MM.1S (cell line): Measurements from ENCODE around the gene SDF4.

Experiments used
- DNase-seq: peaks from one replicate; pipeline ENCODE4 v3.0.0-alpha.2; 2015
- H2AFZ ChIP-seq: fragments of 300-600 bp; sonication (generic); 2 replicates; pipeline ENCODE4 v1.6.0; 2016; ENCODE audit warnings: antibody characterized with exemption, low read length
- H3F3A ChIP-seq: fragments of 300-600 bp; sonication (generic); 2 replicates; pipeline ENCODE4 v1.6.1; 2016; ENCODE audit warnings: mild to moderate bottlenecking, antibody characterized with exemption, low read length, moderate library complexity, mixed read lengths; ENCODE audit not compliant: insufficient read depth
- H3K27ac ChIP-seq: fragments of 300-600 bp; sonication (generic); 2 replicates; pipeline ENCODE4 v1.5.1; 2016; ENCODE audit warnings: mild to moderate bottlenecking, low read length
- H3K27me3 ChIP-seq: fragments of 300-600 bp; sonication (generic); replicated peaks from 2 replicates; pipeline ENCODE4 v1.6.0; 2016; ENCODE audit warnings: low read length; ENCODE audit not compliant: insufficient read depth
- H3K36me3 ChIP-seq: fragments of 300-600 bp; sonication (generic); replicated peaks from 2 replicates; pipeline ENCODE4 v1.6.1; 2016; ENCODE audit warnings: mild to moderate bottlenecking, low read length, mixed read lengths; ENCODE audit not compliant: insufficient read depth
- H3K4me1 ChIP-seq: fragments of 300-600 bp; sonication (generic); 2 replicates; pipeline ENCODE4 v1.6.1; 2016; ENCODE audit warnings: low read length, mixed read lengths
- H3K4me2 ChIP-seq: fragments of 300-600 bp; sonication (generic); 2 replicates; pipeline ENCODE4 v1.6.0; 2016; ENCODE audit warnings: low read depth, low read length
- H3K4me3 ChIP-seq: fragments of 300-600 bp; sonication (generic); 2 replicates; pipeline ENCODE4 v1.5.1; 2016; ENCODE audit warnings: low read length, mixed read lengths
- H3K79me2 ChIP-seq: fragments of 300-600 bp; sonication (generic); 2 replicates; pipeline ENCODE4 v1.6.1; 2016; ENCODE audit warnings: mixed run types, low read length, mixed read lengths
- H3K9ac ChIP-seq: fragments of 300-600 bp; sonication (generic); 2 replicates; pipeline ENCODE4 v1.6.1; 2016; ENCODE audit warnings: low read length, mixed read lengths
- H3K9me2 ChIP-seq: fragments of 300-600 bp; sonication (generic); replicated peaks from 2 replicates; pipeline ENCODE4 v1.6.1; 2016; ENCODE audit warnings: mild to moderate bottlenecking, low read length, mixed read lengths; ENCODE audit not compliant: insufficient read depth
- H3K9me3 ChIP-seq: fragments of 300-600 bp; sonication (generic); replicated peaks from 2 replicates; pipeline ENCODE4 v1.6.1; 2016; ENCODE audit warnings: mild to moderate bottlenecking, low read length, mixed read lengths; ENCODE audit not compliant: insufficient read depth
- H4K20me1 ChIP-seq: fragments of 300-600 bp; sonication (generic); 2 replicates; pipeline ENCODE4 v1.6.1; 2016; ENCODE audit warnings: mild to moderate bottlenecking, low read length, moderate library complexity, mixed read lengths; ENCODE audit not compliant: insufficient read depth
- CTCF ChIP-seq: fragments of 300-600 bp; sonication (generic); IDR thresholded peaks from 2 replicates; pipeline ENCODE4 v1.5.1; 2016; ENCODE audit warnings: antibody characterized with exemption, low read length, mixed read lengths
- EZH2 ChIP-seq: fragments of 300-600 bp; sonication (generic); optimal IDR thresholded peaks from 2 replicates; pipeline ENCODE3; 2017; ENCODE audit warnings: low read depth, mild to moderate bottlenecking, antibody characterized with exemption, low read length, mixed read lengths
- EZH2phosphoT487 ChIP-seq: fragments of 300-600 bp; sonication (generic); IDR thresholded peaks from 2 replicates; pipeline ENCODE4 v1.6.1; 2018; ENCODE audit warnings: antibody characterized with exemption, low read length

Gene SDF4

GRCh38 chr1:1189111-1189510, 42.7 kb downstream of the SDF4 start:
- no peak for DNase-seq
- H3K36me3 ChIP-seq, result no peaks in the 10 kb centered on the region
- no peak for TF ChIP-seq EZH2phosphoT487
- TF ChIP-seq EZH2, result no peak
- TF ChIP-seq CTCF, result no peak
- H3K4me3 ChIP-seq, result no peak overlapping the region
- no peak overlapping the region for H3K27ac ChIP-seq
- H3K9me2 ChIP-seq, result no peaks in the 10 kb centered on the region
- H3F3A ChIP-seq, result no peaks in the 10 kb centered on the region
- no peaks in the 10 kb centered on the region for H3K9me3 ChIP-seq
- H3K4me2 ChIP-seq, result no peak overlapping the region
- H3K79me2 ChIP-seq, result no peaks in the 10 kb centered on the region
- no peaks in the 10 kb centered on the region for H3K4me1 ChIP-seq
- H3K27me3 ChIP-seq, result peaks cover 91% of the 10 kb centered on the region
- no peak overlapping the region for H3K9ac ChIP-seq
- H4K20me1 ChIP-seq, result no peaks in the 10 kb centered on the region
- no peak overlapping the region for H2AFZ ChIP-seq

GRCh38 chr1:1187938-1188337, 43.9 kb downstream of the SDF4 start:
- no peak for DNase-seq
- peaks cover 93% of the 10 kb centered on the region for H3K27me3 ChIP-seq
- no peak overlapping the region for H3K27ac ChIP-seq
- no peaks in the 10 kb centered on the region for H3K4me1 ChIP-seq
- TF ChIP-seq CTCF, result no peak
- TF ChIP-seq EZH2phosphoT487, result no peak
- no peak for TF ChIP-seq EZH2
- H3K4me3 ChIP-seq, result no peak overlapping the region
- no peaks in the 10 kb centered on the region for H3K36me3 ChIP-seq
- H4K20me1 ChIP-seq, result no peaks in the 10 kb centered on the region
- no peak overlapping the region for H3K9ac ChIP-seq
- H3K79me2 ChIP-seq, result no peaks in the 10 kb centered on the region
- H3K9me3 ChIP-seq, result no peaks in the 10 kb centered on the region
- H3F3A ChIP-seq, result no peaks in the 10 kb centered on the region
- H2AFZ ChIP-seq, result no peak overlapping the region
- no peak overlapping the region for H3K4me2 ChIP-seq
- no peaks in the 10 kb centered on the region for H3K9me2 ChIP-seq

GRCh38 chr1:1185101-1185765, 46.6 kb downstream of the SDF4 start:
- Histone ChIP-seq H3F3A (no peaks in the 10 kb centered on the region), H3K4me2 (no peak overlapping the region), H4K20me1 (no peaks in the 10 kb centered on the region), H3K9ac (no peak overlapping the region), H3K27me3 (peaks cover 90% of the 10 kb centered on the region), H3K4me3 (no peak overlapping the region), H2AFZ (no peak overlapping the region), H3K27ac (no peak overlapping the region), H3K79me2 (no peaks in the 10 kb centered on the region), H3K4me1 (no peaks in the 10 kb centered on the region), H3K9me2 (no peaks in the 10 kb centered on the region), H3K36me3 (no peaks in the 10 kb centered on the region), H3K9me3 (no peaks in the 10 kb centered on the region)
- DNase-seq, result no peak
- no peak for TF ChIP-seq CTCF
- no peak for TF ChIP-seq EZH2
- TF ChIP-seq EZH2phosphoT487, result no peak
